Skeletal muscle satellite cell (primary cell): ENCODE data around the gene NAT14.
"Not testable (repeated sequence)": the region's sequence is repeated elsewhere in the genome, so short reads cannot be mapped to it uniquely, and the experiment has no call there.

ENCODE experiments used
- H3K27me3 ChIP-seq: 2 replicates; pipeline ENCODE4 v1.7.0; 2013; ENCODE audit warnings: low read length; ENCODE audit not compliant: control insufficient read depth, insufficient read depth
- H3K36me3 ChIP-seq: 2 replicates; pipeline ENCODE4 v1.7.0; 2013; ENCODE audit warnings: mild to moderate bottlenecking, control low read depth, low read length; ENCODE audit not compliant: insufficient read depth
- H3K4me1 ChIP-seq: 2 replicates; pipeline ENCODE4 v1.7.0; 2013; ENCODE audit warnings: low read length; ENCODE audit not compliant: control insufficient read depth, insufficient read depth
- H3K4me2 ChIP-seq: 2 replicates; pipeline ENCODE4 v1.7.0; 2013; ENCODE audit warnings: mild to moderate bottlenecking, low read length
- H3K4me3 ChIP-seq: 2 replicates; pipeline ENCODE4 v1.7.0; 2013; ENCODE audit warnings: low read length
- H3K9ac ChIP-seq: 2 replicates; pipeline ENCODE4 v1.7.0; 2013; ENCODE audit warnings: mild to moderate bottlenecking, low read depth, low read length, moderate library complexity
- H3K9me3 ChIP-seq: replicated peaks from 2 replicates; pipeline ENCODE4 v1.7.0; 2013; ENCODE audit warnings: mild to moderate bottlenecking, control low read depth, low read length

NAT14 gene

DNA sequence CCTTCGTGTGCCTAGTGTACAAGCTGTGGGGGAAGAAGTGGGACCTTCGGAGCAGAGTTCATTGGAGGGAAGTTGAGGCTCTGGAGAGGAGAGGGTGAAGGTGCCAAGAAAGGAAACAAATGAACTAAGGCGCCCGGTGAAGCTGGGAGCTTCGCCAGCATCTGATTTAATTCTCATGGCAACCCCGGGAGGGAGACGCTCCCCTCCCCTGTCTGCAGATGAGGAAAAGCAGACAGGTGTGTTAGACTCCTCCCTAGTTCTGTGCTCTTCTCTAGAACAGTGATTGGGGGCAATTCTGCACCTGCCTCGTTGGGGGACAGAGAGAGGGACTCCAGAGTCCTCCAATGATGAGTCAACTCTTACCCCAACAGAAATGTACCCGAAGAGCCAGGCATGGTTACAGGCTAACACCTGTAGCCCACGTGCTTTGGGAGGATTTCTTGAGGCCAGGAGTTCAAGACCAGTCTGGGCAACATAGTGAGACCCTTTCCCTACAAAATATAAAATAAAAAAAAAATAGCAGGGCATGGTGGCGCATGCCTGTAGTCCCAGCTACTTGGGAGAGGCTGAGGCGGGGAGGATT, 7.5 kb downstream of the NAT14 start:
- H3K9me3 ChIP-seq: no peaks in the 10 kb centered on the region
- no peak overlapping the region for H3K9ac ChIP-seq
- H3K4me3 ChIP-seq: no peak overlapping the region
- peaks cover 5% of the 10 kb centered on the region for H3K27me3 ChIP-seq
- no peaks in the 10 kb centered on the region for H3K36me3 ChIP-seq
- no peak overlapping the region for H3K4me2 ChIP-seq
- peaks cover 20% of the 10 kb centered on the region for H3K4me1 ChIP-seq

DNA sequence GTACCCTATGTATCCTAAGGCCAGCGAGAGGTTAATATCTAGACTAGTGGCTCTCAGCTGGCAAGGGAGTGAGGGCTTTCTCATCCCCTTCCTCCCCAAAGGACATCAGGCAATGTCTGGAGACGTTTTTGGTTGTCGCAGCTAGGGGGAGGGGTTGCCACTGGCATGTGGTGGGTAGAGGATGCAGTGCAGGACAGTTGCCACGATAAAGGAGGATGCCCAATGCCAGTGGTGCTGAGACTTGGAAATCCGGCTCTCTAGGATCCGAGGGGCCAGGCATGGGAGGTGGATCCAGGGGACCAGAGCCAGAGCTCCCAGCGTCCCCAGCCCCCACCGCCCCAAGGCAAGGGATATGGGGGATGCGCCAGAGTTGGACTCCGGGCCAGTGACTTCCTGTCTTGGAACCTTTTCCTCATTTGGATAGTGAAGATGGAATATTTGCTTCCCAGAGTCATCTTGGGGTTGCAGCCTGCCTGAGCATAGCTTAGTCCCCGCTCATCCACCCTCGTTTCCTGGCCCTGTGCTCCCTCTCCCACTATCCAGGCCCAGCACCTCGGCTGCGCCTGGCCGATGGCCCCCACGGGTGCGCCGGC, 8.2 kb downstream of the NAT14 start:
- H3K4me1 ChIP-seq: peaks cover 13% of the 10 kb centered on the region
- no peaks in the 10 kb centered on the region for H3K36me3 ChIP-seq
- peaks cover 5% of the 10 kb centered on the region for H3K27me3 ChIP-seq
- no peak overlapping the region for H3K9ac ChIP-seq
- H3K9me3 ChIP-seq: no peaks in the 10 kb centered on the region
- H3K4me3 ChIP-seq: no peak overlapping the region
- H3K4me2 ChIP-seq: no peak overlapping the region

DNA sequence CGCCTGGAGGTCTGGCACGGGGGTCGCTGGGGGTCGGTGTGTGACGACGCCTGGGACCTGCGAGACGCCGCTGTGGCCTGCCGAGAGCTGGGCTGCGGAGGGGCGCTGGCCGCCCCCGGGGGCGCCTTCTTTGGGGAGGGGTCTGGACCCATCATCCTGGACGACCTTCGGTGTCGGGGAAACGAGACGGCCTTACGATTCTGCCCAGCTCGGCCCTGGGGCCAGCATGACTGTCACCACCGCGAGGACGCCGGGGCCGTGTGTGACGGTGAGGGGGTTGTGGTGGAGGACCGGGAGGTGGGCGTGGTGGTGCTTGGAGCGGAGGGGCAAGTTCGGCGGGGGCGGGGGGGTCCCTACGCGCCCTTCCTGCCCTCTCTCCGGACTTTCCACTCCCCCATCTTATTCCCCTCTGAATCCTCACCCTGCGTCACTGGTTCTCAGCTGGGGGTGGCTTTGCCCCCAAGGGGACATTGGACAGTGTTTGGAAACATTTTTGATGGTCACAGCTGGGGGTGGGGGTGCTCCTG, 8.7 kb downstream of the NAT14 start:
- H3K36me3 ChIP-seq: no peaks in the 10 kb centered on the region
- peaks cover 5% of the 10 kb centered on the region for H3K27me3 ChIP-seq
- no peaks in the 10 kb centered on the region for H3K9me3 ChIP-seq
- no peak overlapping the region for H3K4me2 ChIP-seq
- peaks cover 9% of the 10 kb centered on the region for H3K4me1 ChIP-seq
- H3K9ac ChIP-seq: no peak overlapping the region
- H3K4me3 ChIP-seq: no peak overlapping the region

DNA sequence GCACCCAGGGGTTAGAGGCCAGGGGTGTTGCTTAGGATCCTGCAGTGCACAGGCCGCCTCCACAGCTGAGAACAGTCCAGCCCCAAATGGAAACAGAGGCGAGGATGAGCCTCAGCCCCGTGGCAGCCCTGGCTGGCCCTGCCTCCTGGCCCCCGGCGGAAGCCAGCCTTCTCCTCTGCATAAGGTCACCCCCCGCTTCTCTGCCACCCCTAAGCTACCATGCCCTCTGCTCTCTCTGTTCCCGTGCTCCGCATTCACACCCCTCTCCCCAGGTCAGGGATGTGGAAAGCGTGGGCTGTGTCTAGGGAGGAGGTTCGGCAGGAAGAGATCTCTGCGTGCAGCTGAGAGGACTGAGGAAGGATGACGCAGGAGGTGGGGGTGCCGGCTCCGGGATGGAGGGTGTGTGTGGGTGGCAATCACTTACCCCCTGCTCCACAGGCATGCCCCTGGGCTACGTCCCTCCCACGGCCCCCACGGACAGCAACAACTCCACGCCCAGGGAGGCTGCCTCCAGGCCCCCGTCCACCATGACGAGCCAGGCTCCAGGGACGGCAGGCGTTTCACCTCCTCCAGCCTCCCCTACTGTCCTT, 9.3 kb downstream of the NAT14 start:
- H3K36me3 ChIP-seq: no peaks in the 10 kb centered on the region
- no peak overlapping the region for H3K4me3 ChIP-seq
- H3K27me3 ChIP-seq: peaks cover 5% of the 10 kb centered on the region
- H3K9me3 ChIP-seq: no peaks in the 10 kb centered on the region
- H3K9ac ChIP-seq: no peak overlapping the region
- peaks cover 5% of the 10 kb centered on the region for H3K4me1 ChIP-seq
- no peak overlapping the region for H3K4me2 ChIP-seq

DNA sequence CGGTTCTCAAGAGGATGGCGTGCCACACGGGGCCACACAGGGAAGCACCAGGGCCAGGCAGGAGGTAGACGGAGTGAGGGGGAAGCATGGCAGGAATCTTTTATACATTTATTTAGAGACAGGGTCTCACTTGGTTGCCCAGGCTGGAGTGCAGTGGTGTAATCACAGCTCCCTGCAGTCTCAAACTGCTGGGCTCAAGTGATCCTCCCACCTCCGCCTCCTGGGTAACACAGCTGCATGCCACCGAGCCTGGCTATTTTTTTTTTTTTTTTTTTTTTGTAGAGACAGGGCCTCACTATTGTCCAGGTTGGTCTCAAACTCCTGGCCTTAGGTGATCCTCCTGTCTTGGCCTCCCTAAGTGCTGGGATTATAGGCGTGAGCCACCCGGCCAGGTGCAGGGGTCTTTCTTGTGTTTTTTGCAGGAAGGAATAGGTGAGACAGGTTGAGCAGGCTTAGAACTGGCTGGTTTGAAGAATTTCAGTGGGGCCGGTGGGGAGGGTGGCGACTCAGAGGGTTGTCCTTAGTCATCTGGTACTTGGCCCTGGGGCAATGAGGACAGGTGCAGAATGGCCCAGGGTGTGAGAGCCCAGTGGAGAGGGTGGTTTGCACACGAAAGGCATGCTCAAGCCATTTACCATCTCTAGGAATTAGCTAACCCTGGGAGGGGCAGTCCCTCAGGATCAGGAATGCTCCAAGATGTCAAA, 10.8 kb downstream of the NAT14 start:
- no peak overlapping the region for H3K9ac ChIP-seq
- H3K4me3 ChIP-seq: no peak overlapping the region
- H3K36me3 ChIP-seq: no peaks in the 10 kb centered on the region
- H3K9me3 ChIP-seq: no peaks in the 10 kb centered on the region
- no peak overlapping the region for H3K4me2 ChIP-seq
- H3K27me3 ChIP-seq: peaks cover 5% of the 10 kb centered on the region
- no peaks in the 10 kb centered on the region for H3K4me1 ChIP-seq

DNA sequence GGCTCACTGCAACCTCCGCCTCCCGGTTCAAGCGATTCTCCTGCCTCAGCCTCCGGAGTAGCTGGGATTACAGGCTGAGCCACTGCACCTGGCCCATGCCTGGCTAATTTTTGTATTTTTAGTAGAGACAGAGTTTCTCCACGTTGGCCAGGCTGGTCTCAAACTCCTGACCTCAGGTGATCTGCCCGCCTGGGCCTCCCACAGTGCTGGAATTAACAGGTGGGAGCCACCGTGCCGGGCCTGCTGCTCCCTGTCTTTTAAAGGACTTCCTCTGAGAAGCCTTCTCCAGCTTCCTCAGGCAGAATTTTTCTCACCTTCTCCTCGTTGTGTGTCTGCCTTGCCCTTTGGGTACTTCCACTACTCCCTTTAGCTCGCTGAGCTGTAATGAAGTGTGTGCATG, 11.8 kb downstream of the NAT14 start:
- not testable (repeated sequence) for H3K4me3 ChIP-seq, H3K9ac ChIP-seq, H3K36me3 ChIP-seq, H3K27me3 ChIP-seq, H3K9me3 ChIP-seq, H3K4me1 ChIP-seq, H3K4me2 ChIP-seq

DNA sequence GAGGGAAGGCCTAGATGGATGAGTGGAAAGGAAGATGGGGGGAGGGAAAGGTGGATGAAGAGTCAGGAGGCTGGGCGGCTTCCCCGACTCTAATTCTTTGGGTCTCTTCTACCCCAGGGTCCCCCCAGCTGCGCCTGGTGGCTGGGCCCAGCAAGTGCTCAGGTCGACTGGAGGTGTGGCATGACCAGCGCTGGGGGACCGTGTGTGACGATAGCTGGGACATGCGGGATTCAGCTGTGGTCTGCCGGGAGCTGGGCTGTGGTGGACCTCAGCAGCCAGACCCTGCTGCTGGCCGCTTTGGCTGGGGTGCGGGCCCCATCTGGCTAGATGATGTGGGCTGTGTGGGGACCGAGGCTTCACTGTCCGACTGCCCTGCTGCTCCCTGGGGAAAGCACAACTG, 12.8 kb downstream of the NAT14 start:
- Histone ChIP-seq H3K9ac (no peak overlapping the region), H3K4me2 (no peak overlapping the region), H3K27me3 (no peaks in the 10 kb centered on the region), H3K4me3 (no peak overlapping the region), H3K9me3 (no peaks in the 10 kb centered on the region), H3K36me3 (no peaks in the 10 kb centered on the region), H3K4me1 (no peaks in the 10 kb centered on the region)

DNA sequence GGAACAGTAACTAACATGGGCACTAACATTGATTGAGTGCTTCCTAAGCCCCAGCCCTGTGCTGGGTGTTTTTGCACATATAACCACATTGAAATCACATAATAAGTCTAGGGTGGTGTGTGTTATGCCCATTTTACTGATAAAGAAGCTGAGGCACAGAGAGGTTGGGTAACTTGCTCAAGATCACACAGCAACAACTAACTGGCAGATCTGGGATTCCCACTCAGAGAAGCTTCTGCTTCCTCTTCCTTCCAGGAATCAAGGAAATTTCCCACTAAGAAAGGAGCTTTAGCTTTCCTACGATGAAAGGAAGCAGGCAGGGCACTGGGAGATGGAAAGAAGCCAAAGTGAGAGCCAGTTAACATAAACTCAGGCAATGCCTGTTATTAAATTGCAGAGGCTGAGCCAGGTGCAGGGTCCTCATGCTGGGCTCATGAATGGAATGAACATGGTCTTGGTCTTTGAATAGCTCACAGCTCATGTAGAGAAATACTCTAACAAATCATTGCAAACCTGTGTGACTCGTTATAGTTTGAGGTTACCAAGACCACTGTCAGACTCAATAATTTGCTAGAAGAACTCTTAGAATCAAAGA, 13.4 kb downstream of the NAT14 start:
- Histone ChIP-seq H3K36me3 (no peaks in the 10 kb centered on the region), H3K9ac (no peak overlapping the region), H3K4me1 (no peaks in the 10 kb centered on the region), H3K27me3 (no peaks in the 10 kb centered on the region), H3K9me3 (no peaks in the 10 kb centered on the region), H3K4me3 (no peak overlapping the region), H3K4me2 (no peak overlapping the region)

DNA sequence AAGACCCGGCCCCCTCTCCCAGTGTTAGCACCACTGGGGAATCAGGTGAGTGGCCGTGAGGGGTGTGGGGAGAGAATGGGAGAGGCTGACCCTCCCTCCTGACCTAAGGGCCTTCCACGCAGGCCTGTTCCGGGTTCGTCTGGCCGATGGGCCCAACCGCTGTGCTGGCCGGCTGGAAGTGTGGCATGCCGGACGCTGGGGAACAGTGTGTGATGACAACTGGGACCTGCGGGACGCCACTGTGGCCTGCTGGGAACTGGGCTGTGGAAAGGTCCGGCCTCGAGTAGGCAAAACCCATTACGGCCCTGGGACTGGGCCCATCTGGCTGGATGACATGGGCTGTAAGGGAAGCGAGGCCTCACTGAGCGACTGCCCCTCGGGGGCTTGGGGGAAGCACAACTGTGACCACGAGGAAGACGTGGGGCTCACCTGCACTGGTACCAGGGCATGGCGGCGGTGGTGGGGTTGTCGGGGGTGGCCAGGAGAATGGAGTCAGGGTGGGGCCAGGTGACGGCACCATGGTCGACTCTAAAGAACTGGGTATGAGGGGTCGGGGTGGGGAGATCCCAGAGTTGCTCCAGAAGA, 15.5 kb downstream of the NAT14 start:
- Histone ChIP-seq H3K36me3 (no peaks in the 10 kb centered on the region), H3K9ac (no peak overlapping the region), H3K4me1 (no peaks in the 10 kb centered on the region), H3K27me3 (peaks cover 3% of the 10 kb centered on the region), H3K4me2 (no peak overlapping the region), H3K4me3 (no peak overlapping the region), H3K9me3 (no peaks in the 10 kb centered on the region)

DNA sequence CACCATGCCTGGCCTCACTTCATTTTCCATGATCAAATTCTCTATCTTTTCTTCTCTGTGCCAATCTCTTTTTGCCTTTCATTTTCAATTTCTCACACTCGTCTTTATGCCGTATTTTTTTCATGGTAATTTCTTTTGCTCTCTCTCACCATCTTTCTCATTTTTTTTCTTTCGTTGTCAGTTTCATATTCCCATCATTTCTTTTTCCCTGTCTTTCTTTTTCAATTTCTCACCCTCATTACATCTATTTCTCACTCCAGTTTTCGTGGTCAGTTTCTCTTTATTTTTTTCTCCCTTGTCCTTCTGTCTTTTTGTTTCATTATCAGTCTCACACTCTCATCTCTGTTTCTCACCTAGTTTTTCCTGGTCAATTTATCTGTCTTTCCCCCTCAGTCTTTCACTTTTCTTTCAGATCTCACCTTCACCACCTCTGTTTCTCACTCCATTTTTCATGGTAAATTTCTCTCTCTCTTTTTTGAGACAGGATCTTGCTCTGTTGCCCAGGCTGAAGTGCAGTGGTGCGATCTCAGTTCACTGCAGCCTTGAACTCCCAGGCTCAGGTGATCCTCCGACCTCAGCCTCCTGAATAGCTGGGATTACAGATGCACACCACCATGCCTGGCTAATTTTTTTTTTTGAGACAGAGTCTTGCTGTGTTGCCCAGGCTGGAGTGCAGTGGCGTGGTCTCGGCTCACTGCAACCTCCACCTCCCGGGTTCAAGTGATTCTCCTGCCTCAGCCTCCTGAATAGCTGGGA, 17.4 kb downstream of the NAT14 start:
- peaks cover 3% of the 10 kb centered on the region for H3K27me3 ChIP-seq
- H3K4me2 ChIP-seq: no peak overlapping the region
- H3K4me1 ChIP-seq: no peaks in the 10 kb centered on the region
- H3K9ac ChIP-seq: no peak overlapping the region
- H3K4me3 ChIP-seq: no peak overlapping the region
- H3K9me3 ChIP-seq: no peaks in the 10 kb centered on the region
- no peaks in the 10 kb centered on the region for H3K36me3 ChIP-seq

DNA sequence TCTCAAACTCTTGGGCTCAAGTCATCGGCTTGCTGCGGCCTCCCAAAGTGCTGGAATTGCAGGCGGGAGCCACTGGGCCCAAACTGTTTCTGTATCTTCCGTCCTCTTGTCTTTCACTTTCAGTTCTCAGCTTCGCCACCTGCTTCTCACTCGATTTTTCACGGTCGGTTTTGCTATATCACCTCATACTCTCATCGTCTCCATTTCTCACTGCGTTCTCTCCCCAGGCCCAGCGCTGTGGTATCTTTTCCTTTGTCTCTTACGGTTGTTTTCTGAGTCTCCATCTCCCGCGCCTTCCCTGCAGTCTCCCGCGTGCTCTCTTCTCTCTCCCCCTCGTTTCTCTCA, 18.1 kb downstream of the NAT14 start:
- Histone ChIP-seq H3K4me3 (no peak overlapping the region), H3K36me3 (no peaks in the 10 kb centered on the region)

More for the DNA sequence above, 18.1 kb downstream of the NAT14 start:
- Histone ChIP-seq H3K4me1 (no peaks in the 10 kb centered on the region), H3K9ac (no peak overlapping the region), H3K4me2 (no peak overlapping the region), H3K9me3 (no peaks in the 10 kb centered on the region), H3K27me3 (peaks cover 3% of the 10 kb centered on the region)
